ENCODE measurements around the gene FBXO42.
"Not testable (repeated sequence)": the region's sequence is repeated elsewhere in the genome, so short reads cannot be mapped to it uniquely, and the experiment has no call there.

FBXO42 gene

DNA sequence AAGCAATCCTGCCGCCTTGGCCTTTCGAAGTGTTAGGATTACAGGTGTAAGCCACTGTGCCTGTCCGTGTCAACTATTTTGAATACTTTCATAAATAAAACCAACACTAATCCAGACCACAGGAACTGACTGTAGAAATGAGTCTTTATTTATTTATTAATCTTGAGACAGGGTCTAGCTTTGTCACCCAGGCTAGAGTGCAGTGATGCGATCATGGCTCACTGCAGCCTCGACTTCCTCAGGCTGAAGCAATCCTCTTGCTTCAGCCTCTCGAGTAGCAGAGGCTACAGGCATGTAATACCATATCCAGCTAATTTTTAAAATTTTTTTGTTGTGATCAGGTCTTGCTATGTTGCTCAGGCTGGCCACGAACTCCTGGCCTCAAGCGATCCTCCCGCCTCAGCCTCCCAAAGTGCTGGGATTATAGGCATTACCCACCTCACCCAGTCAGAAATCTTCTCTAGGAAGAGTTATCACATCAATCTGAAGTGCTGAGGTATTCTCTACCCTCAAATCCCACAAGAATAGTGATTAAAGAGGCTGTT, 93.6 kb downstream of the FBXO42 start:
- no peak for DNase-seq

DNA sequence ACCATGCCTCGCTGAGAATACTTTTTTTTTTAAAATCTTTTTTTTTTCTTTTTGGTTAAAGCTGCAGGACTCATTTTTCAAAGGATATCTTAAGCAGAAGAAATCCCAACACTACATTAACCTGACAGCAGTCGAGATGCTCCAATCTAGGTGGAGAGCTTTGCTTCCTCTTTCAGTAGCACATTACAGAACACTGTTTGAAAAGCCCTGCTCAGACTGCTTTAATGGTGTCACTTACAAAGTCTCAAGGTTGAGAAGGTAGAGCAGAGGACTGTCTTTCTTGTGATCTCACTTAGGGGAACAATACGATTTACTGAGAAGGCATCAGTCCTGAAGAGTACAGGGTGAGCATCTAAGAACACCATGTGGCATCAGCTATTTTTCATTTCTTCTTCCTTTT, 94.3 kb downstream of the FBXO42 start:
- no peak for DNase-seq

DNA sequence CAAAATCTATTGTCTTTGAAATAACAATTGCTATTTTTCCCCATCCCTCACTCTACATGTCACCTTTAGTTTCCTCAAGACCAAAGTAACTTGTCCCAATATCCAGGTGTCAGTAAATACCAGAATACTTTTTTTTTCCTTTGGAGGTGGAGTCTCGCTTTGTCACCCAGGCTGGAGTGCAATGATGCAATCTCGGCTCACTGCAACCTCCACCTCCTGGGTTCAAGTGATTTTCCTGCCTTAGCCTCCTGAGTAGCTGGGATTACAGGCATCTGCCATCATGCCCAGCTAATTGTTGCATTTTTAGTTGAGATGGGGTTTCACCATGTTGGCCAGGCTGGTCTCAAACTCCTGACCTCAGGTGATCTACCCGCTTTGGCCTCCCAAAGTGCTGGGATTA, 94.7 kb downstream of the FBXO42 start:
- not testable (repeated sequence) for DNase-seq

DNA sequence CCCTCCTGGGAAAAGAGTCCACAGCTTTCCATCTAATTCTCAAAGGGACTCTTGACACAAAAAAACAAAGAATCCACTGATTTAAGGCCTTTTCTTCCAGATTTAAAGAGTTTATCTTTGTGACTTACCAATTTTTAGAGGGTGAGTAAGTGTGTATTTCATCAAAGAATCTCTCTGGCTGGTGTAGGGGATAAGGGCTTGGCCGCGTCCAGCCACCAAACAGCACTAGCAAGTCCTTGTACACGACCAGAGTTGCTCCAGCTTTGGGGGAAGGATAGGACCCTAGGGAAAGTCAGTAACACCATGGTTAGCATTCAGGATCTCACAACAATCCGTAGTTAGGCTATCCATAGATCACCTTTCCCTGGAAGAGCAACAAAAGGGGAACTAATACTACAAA, 95.8 kb downstream of the FBXO42 start:
- DNase-seq, result no peak

DNA sequence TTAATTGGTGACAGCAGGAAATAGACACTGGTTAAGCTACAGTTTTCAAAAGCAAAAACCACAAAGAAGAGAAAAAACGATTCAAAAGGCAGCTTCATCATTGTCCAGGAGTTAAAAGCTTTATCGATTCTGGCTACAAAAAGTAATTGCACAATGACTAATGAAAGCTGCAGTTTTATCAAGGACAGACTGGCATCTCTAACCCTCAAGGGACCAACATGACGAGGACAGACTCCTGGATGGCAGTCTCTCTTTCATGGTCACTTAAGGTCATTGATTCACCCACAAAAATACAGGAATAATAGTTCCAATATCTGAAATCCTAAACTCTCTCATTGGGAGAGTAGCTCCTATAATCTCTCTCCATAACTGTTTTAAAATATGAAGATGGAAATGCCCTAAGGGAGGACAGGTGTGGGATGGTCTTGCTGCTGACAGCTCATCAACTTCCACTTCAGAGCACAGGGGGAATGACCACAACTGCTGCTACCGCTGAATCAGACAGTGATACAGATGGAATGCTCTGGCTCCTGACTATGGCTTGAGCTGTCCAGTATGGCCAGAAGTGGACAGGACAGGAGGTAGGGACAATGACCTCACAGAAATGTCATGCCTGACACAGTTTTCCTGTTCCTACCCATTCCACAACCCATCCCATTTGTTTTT, 97.9 kb downstream of the FBXO42 start:
- no peak for DNase-seq

DNA sequence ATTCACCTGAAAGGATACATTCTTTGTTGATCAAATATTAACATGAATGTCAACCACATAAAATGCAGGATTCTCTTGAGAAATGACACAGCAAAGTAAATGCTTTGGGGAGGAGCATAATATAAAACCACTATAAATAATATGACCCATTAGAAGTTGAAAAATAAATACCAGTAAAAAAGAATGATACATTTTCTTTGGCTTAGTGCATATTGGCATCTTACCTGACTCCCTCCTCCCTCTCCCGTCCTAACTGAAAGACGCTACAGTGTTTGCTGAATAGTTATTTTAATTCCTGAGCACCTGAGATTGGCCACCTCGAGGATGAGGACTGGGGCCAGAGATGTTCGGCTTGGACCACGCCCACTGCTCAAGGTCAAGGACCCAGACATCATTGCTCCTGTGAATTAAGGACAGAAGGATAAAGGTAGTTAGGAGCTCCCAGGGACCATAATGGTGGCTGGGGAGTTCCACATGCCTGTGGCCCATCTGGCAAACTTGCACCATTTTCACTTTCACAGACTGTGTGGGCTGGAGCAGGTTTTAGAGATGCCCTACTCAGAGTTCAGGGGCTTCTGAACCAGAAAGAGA, 98.9 kb downstream of the FBXO42 start:
- DNase-seq, result no peak

DNA sequence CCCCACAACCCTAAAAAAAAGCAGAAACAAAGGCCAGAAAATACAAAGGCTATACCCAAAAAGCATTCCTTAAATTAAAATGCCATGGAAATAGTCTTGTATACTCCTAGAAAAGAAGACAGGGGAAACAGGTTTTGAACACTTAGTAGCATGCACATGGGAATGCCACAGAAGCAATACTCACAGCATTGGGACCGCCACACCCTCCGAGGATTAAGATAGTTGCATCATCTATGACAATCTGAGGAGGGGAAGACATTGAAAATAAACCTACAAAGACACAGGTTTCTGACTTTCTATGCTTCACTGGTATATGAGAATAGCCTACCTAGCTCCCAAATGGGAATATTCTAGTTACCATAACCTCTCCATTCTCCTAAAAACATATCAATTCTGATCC, 99.4 kb downstream of the FBXO42 start:
- no peak for DNase-seq

DNA sequence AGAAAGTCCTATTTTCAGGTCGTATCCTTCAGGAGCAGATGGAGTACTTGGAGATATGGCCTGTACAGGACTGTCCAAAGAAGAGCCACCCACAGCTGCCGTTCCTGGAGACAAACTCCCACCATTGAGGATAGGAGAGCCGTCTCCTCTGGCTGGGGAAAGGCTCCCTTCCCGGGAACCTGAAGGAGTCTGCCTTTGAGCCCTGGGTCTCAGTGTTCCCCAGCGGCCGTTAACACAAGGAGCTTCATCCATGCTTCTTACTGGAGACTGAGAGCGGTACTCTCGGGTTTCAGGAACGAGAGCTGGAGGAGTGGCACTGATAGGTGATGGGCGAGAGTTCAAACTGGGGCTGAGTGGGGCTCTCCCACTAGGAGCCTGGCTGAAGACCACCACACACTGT, 100.9 kb downstream of the FBXO42 start:
- no peak for DNase-seq

DNA sequence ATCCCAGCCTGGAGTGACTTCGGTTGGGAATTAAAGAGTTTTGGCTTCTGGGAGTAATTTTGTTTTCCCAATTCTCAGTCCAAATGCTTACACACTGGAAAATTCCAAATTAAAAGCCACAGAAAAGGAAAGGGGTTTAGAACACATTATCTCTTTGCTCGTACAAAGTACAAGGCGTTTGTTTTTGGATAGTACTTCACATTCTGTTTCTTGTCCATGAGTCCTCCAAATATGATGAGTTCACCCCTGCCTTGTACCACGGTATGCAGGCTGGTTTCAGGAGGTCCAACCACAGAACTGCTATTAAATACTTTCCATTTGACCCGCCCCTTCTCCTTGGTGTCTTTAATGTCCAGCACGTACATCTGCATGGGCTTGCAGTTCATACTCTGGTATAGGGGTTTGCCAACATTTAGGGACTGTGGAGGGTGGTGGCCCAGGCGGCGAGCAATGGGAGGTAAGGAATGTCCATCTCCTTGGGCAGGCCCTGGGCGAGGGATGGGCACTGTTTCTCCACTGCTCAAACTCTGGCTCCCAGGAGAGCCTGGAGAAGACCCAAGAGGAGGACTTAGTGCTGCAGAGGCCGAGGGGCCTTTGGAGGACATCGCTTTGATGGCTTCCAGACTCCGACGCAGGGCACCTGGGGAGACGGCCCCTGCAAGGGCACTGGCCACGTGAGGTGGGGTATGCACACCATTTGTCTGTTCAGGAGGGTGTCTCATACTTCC, 101.6 kb downstream of the FBXO42 start:
- no peak for DNase-seq

DNA sequence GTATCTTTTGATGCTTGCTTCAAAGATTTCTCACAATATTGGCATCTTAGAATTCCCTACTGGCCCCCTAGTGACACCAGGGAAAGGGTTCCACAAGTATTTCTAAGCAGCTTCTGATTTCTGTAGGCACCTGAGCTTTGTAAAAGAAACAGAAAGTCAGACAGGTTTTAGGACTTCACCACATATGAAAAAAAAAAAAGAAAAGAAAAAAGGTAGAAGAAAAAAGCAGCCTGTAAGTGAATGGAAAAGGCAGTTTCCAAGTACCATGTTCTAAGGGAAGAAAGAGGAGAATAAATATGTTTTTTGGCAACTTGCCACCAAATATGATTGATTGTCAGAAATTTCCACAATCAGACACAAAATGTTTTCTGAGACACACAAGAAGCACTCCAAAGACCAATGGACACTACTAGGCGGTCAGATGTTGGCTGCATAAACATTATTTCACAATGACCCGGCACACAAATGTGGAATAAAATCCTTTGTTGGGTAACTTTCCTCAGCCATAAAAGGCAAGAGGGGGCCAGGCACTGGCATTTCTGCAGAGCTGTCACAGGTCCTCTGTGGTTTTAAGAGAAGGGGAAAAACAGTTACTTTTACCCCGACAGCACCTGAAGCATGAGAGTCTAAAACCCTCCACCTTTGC, 102.6 kb downstream of the FBXO42 start:
- DNase-seq, result peak; percentile 42

DNA sequence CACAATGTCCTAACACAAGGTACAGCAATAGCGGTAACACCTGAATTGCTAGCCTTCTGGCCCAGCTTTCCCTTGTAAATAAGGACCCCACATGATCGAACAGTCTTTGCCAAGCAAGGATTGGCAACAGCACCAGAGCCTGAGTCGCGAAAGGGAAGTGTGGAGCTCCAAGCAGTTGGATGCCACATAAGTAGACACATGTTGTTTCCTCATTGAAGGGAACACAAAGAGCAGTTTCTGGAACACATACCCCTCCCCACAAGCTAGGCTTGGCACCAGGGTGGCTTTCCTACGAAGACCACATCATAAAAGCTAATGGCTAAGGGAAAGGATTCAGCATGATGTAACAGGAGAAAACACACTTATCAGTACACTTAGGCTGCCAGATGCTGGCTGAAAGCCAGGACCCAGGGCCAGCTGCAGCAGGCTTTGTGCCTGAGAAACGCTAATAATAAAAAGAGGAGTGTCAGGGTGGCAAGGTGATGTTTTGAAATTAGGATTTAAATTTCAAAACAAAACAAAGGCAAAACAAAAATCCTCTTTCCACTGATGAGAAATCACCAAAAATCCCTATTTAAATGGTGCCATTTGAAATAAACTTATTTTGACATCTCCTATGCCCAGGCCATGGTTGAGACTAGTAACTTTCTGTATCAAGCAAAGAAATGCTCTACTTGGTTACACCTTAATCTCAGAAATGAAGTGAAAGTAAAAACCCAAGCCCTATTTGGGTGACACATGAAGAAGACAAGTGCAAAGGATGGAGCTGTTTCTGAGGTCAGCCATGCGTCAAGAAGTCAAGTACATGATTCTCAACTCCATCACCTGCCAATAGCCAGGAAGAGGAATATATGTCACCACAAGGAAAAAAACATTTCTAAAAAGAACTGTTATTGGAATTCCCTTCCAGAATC, 103.4 kb downstream of the FBXO42 start:
- DNase-seq, result peak; percentile 93

DNA sequence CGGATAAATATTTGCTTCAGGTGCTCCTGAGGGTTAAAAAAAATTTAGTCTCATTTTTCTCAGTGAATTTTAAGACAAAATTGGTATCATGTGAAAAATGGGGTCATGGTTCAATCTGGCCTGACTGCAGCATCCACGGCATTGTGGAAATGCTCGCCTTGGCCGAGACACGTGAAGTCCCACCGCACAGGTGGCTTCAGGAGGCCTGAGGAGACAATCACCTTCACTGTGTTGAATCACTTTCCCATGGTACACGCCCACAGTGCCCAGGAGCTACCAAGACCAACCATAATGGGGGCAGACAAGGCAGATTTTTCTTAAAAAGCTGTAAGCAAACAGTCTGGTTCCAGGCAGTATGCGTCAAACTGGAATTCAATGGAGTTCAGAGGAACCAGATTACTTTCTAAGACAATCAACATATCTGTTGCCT, 104.3 kb downstream of the FBXO42 start:
- DNase-seq, result no peak

DNA sequence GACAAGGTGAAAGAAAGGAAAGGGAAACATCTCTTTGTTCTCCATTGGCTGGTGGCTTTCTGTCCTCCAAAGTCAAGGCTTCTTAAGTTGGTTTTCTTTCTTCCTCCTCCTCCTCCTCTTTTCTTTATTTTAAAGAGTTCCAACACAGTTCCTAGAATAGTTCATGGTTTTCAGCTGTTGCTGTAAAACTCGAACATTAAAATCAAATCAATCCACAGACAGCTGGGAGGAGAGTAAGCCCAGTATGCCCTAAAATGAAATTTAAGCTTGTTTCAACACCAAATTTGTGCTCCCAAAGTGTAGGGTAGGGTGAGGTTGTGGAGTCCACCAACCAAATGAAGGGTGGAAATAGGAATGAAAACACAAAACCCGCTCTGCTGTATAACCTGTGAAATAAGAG, 104.8 kb downstream of the FBXO42 start:
- DNase-seq, result no peak

DNA sequence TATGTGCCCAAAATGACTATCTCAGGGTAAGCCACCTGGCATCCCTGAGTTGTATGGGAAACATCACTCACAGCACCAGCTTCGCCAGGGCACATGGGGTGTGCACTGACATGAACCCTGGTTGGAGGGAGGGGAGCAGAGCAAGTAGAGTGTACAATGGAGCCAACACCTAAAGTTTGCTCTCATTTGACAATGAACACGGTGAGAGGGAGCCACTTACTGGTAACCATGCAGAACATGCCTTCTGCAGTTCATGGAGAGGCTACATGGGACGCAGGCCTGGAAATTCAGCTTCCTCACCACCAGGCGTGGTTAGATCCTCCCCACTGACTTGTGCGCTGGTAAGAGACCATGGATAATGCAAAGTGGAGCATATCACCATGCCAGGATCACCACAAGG, 105.3 kb downstream of the FBXO42 start:
- no peak for DNase-seq

DNA sequence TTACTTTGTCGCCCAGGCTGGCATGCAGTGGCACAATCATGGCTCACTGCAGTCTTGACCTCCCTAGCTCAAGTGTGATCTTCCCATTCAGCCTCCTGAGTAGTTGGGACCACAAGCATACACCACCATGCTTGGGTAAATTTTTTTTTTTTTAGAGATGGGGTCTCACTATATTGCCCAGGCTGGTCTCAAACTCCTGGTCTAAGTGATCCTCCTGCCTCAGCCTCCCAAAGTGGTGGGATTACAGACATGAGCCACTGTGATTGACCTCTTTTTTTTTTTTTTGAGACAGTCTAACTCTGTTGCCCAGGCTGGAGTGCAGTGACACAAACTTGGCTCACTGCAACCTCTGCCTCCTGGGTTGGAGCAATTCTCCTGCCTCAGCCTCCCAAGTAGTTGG, 106.0 kb downstream of the FBXO42 start:
- DNase-seq, result not testable (repeated sequence)

DNA sequence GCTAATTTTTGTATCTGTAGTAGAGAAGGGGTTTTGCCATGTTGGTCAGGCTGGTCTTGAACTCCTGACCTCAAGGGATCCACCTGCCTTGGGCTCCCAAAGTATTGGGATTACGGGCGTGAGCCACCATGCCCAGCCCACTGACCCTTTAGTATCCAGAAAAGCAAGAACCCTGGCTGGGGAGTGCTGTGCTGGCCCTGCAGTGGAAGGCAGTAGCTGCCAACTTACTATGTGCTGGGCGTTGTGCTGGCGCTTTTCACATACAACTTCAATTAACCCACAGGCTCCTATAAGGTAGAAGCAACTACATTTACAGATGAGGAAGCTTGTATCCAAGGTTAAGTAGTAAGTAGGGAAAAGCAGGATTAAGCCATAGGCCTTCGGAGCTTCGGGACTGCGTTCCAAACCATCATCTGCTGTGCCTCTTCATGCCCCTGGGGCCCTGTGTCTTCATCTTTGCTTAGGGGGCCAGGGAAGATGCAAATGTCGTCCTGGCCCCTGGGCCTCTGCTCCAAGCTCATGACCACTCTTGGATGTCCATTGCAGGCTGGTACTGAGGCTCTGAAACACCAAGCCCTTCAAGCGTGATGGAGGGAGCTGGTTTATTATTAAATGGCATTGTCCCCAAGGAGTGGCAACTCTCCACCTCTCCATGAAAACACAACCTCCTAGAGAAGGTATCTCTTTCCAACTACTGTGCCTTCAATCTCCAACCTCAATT, 106.6 kb downstream of the FBXO42 start:
- DNase-seq, result no peak

DNA sequence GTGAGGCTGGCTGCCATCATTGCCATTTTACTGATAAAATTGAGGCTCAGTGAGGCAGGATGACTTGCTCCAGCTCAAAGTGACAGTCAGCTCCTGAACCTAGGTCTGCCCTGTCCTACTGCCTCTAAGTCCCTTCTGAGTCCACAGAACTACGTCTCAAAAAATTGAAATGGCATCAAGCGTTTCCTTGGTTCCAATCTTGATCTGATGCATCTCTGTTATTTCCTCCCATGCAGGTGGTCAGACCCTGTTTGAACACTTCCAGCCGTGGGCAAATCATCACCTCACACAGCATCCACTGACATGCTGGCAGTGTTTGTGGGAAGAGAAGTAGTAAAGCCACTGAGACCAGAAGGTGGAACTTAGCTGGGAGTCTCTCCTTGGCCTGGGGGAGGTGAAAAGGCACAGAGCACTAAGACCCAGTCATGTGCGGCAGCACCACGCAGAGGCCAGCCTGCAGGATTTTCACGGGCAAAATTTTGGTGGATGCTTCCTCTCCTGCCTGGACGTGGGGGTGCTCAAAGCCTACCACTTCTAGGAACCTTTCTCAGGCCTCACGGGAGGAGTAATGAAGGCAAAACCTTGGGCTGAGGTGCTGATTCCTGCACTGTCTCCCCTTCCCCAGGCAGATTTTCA, 107.5 kb downstream of the FBXO42 start:
- no peak for DNase-seq

DNA sequence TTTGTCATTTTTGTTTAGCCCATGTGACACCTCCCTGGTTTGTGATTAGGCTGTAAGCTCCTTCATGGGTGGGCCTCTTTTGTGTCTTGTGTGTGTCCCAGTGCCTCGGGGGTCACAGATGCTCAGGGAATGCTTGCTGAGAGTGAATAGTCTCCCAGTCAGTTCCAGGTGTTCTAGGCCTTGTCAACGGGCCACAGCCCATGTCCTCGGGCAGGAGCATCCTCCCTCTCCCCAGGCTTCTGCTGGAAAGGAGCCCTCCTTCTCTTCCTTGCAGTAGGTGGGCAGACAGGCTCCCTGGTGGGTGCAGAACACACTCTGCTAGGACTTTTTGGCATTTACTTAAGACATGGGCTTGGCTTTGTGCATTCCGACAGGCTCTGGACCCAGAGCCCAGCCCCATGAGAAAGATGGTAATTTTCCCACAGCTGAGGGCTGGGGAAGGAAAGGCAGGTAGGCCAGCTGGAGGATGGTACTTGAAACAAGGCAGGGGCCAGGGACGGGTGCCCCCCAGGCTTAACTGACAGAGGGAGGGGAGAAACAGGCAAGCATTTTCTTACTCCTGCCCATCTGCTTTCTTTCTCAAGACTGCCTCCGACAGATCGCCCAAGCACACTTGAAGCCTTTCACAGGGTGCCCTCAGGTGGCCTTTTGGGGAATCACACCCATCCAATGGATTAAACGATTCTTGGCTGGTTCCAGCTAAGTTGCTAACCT, 108.2 kb downstream of the FBXO42 start:
- peak; percentile 89 for DNase-seq

DNA sequence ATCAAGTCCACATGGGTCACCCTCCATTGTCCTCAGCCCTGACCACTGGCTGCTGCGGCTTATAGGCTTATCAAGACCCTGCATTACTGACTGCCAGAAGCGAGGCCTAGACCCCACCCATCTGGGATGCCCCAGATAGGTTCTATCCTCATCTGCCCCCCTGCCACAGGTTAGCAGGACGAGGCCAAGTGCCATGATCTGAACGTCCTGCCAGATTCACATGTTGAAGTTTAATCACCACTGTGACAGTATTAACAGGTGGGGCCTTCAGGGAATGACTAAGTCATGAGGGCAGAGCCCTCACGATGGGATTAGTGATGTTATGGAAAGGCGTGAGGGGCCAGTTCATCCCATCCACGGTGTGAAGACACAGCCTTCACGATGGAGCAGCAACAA, 109.1 kb downstream of the FBXO42 start:
- DNase-seq, result no peak

DNA sequence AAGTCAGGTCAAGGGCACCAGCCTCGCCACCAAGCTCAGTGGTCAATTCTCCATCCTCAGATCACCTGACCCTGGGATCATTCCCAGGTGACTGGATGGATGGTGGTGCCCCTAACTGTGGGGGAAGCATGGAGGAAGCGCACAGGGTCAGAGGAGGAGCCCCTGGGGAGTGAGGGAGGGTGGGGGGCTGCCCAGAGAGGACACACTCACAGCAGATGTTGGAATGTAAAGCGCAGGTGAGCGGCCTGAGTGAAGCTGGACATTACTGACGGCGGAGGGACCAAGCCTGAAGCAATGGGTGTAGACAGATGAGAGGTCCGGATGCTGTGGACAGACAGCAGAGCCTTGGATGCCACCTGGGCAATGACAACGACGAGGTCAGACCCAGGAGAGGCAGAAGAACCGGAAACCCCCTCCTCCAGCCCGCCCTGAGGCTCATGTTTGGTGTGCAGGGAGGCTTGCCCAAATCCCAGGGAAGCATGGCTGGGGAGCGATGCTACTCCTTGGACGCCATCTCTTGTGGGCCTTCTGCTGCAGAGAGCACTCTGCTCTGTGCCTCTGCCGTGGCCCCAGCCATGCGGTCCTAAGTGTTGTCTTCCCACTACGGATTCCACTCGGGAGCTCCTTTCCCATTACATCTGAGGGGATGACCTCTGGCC, 109.6 kb downstream of the FBXO42 start:
- DNase-seq, result no peak
